GM18858 (cell line): ENCODE data around the gene CARD6.
"Not testable (repeated sequence)": the region's sequence is repeated elsewhere in the genome, so short reads cannot be mapped to it uniquely, and the experiment has no call there.

Source experiments
- ATAC-seq: cut with Tn5 transposase; IDR thresholded peaks from one replicate; pipeline ENCODE4 v1.9.1; 2021; ENCODE audit not compliant: unreplicated experiment

The CARD6 gene

DNA sequence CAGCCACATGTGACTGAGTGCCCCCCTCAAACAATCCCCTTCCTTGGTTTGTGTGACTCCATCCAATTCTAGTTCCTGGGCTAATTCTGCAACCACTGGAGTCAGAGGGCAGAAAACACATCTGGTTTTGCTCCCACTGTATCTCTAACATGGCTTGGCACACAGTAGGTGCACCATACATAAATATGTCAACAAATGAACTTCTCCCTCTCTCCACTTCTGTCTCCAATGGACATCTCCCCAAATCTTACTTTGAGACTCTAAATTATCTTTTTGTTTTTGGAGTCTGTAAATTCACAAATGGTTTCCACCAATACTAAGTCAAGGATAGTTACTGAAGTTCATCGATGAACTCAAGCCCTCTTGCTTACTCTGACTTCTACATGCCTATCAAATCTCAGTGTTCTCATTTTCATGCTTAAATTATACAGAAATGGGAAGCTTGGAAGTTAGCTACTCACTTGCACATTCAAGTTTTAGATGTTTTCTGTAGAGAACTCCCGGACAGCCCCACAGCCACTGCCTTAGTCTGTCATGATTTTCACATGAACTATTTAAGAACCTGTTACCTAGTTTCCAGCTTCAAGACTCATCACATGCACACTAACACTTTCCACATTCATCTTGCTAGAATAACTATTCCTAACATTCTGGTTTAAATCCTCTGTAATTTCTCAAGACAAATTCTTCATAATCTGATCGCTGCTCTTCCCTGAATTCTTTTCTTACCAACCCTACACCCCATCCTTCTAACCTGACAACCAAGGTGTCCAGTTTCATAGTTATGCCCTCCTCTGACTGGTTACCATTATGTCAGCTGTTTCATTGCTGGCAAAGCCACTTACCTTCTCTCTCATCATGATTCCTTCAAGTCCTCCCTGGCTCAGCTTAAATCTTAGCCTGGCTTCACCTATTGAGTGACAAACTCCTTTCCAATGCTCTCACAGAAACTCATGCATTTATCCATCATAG, 12.2 kb upstream of the CARD6 start:
- no peak for ATAC-seq

DNA sequence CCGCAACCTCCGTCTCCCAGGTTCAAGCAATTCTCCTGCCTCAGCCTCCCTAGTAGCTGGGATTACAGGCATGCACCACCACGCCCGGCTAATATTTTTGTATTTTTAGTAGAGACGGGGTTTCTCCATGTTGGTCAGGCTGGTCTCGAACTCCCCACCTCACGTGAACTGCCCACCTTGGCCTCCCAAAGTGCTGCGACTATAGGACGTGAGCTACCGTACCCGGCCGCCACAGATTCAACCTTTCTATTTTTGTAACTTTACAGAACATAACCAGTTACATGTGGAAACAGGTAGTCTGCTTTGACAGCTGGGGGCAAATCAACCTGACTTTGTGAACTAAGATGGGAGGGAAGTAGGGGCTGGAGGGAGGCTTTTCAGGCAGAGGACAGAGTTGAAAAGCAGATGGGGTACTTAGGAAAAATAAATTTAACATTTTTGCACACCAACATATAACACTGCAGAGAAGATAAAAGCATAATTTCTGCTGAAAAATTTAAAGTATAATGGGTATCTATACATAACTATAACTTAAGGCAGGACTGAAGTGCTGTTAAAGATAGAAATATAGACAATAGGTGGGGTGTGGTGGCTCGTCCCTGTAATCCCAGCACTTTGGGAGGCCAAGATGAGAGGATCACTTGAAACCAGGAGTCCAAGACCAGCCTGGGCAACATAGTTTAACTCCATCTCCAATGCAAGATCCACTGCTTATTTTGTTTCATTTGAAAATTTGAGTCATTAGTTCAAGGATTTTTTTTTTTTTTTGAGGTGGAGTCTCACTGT, 11.2 kb upstream of the CARD6 start:
- ATAC-seq, result no peak

DNA sequence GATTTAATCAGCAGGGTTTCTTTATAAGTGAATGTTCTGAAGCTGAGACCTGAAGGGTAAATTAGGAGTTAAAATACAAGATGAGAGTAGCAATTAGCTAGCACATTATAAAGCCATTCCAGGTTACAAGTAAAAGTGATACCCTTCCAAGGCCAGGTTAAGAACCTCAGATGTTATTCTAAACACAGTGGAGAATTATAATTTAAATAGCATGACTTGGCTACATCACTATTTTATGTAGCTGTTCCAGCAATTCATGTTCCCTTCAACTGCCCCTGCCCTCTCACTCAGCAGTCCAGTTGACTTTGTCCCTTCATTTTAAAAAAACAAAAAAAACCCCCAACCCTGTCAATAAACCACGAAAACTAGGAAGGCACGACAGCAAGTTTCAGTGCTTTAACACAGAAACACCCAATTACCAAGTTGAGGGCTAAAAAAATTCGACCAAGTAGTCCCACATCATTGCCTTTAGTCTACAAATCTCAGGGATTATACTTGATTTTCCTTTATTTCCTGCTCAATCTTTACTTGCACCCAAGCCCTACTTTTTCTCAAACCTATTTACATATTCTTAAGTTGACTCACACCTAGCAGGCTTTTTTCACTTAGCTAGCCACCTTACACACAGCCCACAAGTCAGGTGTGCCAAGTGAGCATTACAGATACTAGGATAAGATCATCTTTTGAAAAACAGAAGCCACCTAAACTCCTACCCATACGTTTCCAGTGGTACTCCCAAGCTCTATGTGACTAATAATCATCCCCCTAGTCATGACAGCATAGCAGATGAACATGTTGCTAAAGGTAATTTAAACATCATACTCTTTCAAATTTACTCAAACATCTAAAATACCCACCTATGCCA, 9.6 kb upstream of the CARD6 start:
- ATAC-seq, result peak; percentile 31

DNA sequence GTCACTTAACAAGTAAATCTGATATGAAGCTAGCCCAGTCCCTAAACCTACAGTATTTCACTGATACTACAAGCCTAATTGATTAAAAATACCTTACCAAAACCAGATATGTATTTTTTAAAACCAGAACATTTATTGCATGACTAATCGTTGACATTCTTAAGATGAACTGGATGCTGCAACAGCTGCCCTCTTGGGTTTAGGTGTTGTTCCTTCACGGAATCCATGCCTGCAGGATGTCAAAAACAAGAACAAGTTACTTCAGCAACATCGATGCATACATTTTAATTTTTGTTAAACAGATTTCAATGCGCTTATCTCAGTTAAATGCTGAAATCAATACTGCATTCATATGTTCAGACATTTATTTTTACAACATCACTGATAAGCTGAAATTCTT, 8.8 kb upstream of the CARD6 start:
- ATAC-seq, result no peak

DNA sequence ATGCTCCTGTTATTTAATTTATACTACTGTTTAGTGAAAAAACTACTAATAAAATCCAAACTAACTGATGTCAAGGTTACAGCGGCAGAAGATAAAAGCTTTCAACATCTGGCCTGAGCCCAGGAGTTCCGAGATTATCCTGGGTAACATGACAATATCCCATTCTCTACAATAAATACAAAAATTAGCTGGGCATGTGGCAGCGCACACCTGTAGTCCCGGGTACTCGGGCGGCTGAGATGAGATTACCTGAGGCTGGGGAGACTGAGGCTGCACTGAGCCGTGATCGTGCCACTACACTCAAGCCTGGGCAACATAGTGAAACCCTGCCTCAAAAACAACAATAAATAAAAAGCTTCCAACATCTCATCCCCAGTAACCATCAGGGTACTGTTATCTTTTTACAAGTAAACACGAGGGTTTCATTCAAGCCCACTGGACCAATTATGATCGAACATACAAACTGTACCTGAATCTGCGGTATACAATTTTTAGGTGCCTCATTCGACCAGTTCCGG, 7.4 kb upstream of the CARD6 start:
- no peak for ATAC-seq

DNA sequence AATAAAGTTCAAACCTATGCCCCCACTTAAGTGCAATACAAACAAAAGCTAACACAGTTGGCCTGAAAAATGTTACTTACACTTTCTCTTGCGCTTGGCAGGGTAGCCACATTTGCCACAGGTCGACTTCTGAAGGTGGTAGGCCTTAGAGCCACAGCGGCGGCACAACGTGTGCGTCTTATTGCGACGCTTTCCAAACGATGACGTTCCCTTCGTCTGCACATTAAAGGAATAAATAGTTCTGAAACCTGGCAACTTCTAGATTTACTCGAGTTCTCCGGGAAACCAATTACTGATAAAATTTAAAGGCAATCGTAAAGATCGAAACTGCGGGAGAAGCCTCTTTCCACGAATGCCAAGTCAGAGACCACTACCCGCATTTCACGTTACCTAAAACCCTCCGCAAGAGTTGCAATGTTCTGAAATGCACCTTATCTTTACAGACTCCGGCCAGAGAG, 6.7 kb upstream of the CARD6 start:
- no peak for ATAC-seq

DNA sequence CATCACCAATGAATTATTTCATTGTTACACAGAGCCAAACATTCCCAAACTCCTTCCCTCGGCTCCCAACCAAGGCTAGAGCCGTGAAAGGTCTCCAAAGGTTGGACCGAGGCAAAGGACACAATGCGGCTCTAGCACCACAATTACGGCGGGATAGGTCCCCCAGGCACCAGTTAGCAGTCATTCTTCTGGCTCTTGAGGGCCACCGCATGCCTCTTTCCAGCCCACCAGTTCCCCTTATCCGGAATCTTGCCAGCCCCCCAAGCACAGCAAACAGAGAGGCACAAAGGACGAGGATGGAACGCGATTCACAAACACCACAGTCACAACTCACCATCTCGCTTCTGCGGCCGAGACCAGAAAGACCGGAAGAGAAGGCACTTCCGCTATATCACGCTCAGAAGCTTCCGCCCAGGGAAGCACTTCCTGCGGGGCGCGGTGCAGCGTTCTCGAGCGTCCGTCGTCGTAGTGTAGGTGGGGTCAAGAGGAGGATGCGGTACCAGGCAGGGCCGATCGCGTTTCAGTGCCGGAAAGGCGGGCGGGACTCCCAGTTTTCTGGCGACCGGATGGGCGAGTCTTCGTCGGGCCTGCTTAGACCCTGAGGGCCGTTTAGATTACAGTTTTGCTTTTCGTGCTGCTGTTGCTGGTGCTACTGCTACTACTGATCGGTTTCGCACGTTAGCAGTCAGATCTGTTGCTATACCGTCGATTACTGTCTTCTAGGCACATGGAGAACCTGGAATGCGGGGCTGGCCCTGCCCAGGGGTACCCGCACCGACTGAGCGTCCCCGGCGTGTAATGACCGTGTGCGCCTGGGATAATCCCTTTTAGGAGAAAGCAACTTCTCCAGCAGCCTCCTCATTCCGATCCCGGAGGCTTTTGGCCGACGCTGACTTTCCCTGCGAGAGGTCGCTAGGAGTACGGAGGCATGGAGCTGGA, 6.0 kb upstream of the CARD6 start, which contains the start of gene RPL37:
RPL37 (minus strand) TSS at position 374 of the 939 bp plus-strand sequence; CDS start at position 337, 37 bp downstream.
- peak; percentile 95 for ATAC-seq

DNA sequence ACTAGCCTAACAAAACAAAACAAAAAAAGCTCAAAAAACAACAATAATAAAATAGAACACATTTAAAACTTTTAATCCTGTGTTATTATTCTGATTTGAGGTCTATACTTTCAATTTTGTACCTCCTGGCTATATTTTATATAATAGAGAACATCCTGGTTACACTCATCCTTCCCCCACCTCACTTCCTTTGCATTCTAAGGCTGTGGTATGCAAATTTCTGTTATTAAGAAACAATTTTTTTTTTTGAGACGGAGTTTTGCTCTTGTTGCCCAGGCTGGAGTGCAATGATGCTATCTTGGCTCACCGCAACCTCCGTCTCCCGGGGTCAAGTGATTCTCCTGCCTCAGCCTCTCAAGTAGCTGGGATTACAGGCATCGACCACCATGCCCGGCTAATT, 3.1 kb upstream of the CARD6 start:
- no peak for ATAC-seq

DNA sequence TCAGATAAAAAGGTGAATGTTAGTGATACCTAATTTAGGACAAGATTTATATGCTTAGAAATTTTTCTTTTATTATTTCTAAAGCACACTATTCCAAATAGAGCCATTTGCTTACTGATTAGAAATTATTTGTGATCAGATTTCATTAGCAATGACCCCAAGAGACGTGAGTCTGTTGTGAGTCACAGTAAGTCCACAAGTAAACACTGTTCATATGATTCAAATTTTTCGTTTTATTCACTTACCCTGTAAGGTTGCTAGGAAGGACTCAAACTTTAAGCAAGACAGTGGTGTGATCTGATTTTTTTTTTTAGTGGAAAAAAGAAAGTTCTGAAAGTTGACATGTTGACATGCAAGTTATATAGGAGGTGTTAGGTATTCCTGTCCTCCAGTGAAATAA, 1.2 kb downstream of the CARD6 start:
- no peak for ATAC-seq

DNA sequence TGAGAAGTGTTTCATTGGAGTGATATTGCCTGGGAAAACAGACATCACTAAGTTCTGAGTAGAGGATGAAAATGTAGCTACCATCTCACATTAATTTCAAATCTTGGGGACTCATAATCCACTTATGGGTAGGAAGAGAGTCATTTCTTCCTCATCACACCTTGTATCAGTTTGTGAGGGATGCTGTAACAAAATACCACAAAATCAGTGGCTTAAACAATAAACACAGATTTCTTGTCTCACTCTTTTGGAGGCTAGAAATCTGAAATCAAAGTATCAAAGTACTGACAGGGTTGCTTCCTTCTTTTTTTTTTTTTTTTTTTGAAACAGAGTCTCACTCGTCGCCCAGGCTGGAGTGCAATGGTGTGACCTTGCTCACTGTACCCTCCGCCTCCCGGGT, 3.4 kb downstream of the CARD6 start:
- no peak for ATAC-seq

DNA sequence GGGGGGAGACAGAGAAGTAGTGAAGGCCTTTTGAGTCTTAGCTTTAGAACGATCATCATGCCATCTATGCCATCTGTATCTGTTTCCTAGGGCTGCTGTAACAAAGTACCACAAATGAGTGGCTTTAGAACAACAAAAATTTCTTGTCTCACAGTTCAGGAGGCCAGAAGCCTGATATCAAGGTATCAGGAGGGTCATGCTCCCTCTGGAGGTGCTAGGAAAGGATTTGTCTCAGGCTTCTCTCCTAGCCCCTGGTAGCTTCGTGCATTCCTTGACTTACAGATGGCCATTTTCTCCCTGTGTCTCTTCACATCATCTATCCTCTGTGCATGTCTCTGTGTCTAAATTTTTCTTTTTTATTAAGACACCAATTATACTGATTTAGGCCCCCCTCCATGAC, 5.2 kb downstream of the CARD6 start:
- no peak for ATAC-seq

DNA sequence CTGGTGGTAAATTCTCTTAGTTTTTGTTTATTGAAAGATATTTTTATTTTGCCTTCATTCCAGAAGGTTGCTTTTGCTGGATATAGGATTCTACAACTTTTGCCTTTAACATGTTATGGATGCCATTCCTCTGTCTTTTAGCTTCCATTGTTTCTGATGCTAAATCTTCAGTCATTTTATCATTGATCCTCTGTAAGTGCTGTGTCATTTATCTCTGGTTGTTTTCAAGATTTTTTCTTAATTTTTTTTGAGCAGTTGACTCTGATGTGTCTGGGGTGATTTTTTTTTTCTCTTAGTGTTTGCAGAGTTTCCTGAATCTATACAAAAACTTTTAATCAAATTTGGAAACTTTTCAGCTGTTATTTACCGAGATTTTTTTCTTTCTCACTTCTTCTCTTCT, 6.4 kb downstream of the CARD6 start:
- ATAC-seq, result no peak

DNA sequence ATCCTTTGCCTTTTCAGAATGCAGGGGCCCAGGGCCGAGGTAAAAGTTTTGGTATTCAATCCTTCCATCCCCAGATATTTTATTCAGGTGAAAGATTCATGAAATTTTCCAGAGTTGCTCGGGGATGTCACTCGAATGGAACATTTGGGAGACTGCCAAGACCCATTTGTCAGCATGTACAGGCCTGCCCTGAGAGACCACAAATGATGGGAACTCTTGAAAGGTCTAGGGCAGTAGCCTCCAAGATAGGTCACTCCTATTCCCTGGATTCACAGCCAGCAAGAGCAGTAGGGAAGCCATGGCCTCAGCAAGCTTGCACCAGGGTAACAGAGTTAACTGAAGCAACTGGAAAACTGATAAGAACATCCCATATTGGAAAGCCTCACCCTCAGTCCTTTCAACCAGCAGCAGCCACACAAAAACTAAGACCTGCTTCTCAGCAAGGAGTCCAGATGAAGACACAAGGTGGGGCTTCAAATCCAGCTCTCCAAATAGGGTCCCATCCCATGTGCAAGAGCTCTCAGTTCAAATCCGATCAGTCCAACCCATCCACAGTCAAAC, 12.5 kb downstream of the CARD6 start:
- no peak for ATAC-seq

DNA sequence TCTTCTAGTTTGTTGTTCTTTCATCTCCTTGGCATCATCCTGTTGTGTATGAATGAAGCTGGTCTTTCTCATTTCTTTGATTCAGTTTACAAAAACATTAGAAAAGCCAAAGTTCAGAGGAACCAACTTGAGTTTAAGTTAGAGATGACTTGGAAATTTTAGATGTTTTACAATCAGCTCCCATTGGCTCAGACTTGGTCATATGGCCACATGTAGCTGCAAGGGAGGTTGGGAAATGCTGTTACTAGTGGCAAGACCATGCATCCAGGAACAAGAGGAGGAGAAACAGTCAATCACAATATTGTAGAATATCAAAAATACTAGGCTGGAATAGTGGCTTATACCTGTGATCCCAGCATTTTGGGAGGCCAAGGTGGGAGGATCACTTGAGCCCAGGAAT, 19.5 kb downstream of the CARD6 start:
- no peak for ATAC-seq

DNA sequence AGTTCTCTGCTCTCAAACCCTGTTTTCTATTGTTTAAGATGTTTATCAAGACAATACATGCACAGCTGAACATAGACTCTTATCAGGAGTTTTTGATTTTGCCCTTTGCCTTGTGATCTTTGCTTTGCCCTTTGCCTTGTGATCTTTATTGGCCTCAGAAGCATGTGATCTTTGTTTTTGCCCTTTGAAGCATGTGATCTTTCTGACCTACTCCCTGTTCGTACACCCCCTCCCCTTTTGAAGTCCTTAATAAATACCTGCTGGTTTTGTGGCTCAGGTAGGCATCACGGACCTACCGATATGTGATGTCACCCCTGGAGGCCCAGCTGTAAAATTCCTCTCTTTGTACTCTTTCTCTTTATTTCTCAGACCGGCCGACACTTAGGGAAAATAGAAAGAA, 23.8 kb downstream of the CARD6 start:
- ATAC-seq, result not testable (repeated sequence)

DNA sequence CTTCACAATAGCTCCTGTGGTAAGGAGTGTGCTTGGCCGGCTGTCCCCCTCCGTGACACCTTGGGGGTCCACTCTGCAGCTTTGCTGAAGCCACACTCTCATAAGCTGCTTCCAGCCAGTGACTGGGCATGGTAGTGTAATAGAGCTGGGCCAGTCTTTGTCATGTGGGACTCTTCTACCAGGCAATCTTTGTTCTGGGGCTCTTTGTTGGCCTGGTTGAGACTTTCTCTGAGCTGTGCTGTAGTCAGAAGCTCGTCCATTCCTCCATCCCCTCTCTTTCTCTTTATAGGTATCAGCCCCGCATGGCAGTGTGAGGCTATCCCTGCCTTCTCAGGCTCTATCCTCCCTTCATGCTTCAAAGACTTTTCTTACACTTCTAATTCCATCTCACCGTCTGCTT, 25.7 kb downstream of the CARD6 start:
- ATAC-seq, result no peak

DNA sequence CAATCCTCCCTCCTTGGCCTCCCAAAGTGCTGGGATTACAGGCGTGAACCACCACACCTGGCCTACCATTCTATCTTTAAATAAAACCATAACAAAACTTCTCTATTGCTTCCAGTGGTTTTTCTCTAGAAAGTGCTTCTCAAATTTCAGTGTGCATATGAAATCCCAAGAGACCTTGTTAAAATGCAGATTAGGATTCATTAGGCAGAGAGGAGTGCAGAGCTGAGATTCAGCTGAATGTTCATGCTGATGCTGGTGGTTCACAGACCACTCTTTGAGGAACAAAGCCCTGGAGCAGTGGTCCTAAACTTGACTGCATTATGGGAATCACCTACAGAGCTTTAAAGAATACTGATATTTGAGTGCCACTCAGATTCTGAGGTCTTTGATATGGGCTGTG, 28.2 kb downstream of the CARD6 start:
- ATAC-seq, result no peak

DNA sequence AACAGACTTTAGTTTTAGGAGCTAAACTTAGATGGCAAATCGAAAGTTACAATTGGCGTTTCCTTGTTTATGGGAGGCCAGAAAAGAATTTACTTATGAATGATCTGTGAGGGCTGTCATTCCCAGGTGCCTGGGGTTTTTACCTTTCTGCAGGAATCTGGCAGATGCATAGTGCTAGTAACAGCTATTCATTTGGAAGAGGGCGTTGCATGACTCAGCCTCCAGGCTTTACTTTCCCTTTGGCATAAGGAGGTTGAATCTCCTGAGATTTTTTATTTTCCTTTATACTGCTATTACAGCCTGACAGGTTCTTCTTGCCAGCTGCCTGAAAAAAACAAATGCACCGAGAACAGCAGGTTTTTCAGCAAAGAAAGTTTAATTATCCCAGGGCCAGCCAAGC, 30.0 kb downstream of the CARD6 start:
- no peak for ATAC-seq

DNA sequence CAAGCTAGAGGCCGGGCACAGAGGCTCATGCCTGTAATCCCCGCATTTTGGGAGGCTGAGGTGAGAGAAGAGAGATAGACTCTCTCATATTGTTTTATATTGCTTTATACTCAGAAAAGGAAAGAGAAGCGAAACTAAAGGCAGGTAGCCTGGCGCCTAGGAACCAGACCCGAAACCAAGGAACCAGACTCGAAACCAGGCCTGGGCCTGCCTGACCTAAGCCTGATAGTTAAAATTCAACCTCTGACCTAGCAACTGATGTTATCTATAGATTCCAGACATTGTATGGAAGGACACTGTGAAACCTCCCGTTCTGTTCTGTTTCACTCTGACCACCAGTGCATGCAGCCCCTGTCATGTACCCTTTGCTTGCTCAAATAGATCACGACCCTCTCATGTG, 31.1 kb downstream of the CARD6 start:
- ATAC-seq, result not testable (repeated sequence)
